NAMALWA (cell line): ENCODE data around the gene ABHD12.
A peak's percentile ranks its signal among the peaks of the same experiment; 100 is the strongest.
"Not testable (repeated sequence)": the region's sequence is repeated elsewhere in the genome, so short reads cannot be mapped to it uniquely, and the experiment has no call there.

Source experiments
- DNase-seq: peaks from one replicate; pipeline ENCODE4 v3.0.0-alpha.2; 2015; ENCODE audit warnings: low spot score

The ABHD12 gene

DNA sequence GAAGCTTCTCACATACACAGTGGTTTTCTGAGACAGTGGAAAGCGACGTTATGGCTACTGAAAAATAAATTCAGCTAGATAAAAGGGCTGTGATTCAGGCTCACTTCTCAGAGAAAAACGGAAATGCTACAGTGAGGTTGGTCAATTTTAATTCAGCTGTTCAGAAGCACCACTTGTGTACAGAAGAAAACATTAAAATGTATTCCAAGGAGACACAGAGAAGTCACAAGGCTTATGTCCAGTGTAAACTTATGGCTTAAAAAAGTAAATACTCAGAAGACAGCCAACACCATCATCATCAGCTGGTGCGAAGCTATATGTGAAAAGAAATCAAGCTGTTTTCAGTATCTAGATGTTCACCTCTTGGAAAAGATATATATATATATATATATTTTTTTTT is 68.6 kb downstream of the ABHD12 start:
- DNase-seq = no peak

DNA sequence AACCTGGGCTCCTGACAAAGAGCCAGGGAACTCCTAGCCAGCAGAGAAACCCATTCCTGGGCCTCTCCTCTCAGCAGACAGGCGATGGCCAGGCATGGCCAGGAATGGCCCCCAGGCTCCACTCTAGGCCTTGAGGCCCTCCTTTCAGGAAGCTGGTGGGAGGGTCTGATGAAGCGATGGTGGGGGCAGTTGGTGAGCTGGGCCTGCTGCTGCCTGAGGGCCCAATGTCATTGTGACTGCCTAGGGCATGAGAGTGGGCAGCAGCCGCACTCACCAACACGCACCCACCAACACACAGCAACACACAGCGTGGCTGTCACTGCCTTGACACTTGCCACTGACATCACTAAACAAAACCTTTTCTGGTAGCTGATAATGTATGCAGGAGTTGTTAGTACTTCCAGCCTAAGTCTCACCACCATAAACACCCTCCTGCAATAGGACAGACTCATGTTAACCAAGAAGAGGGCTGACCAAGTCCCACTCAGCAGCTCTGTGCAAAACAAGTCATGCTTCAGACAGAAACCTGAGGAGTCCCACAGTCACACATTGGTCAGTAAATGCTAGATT is 69.3 kb downstream of the ABHD12 start:
- DNase-seq = no peak

- no peak for DNase-seq
Observed at GRCh38 chr20:25320035-25320800, 70.4 kb downstream of the ABHD12 start.

DNA sequence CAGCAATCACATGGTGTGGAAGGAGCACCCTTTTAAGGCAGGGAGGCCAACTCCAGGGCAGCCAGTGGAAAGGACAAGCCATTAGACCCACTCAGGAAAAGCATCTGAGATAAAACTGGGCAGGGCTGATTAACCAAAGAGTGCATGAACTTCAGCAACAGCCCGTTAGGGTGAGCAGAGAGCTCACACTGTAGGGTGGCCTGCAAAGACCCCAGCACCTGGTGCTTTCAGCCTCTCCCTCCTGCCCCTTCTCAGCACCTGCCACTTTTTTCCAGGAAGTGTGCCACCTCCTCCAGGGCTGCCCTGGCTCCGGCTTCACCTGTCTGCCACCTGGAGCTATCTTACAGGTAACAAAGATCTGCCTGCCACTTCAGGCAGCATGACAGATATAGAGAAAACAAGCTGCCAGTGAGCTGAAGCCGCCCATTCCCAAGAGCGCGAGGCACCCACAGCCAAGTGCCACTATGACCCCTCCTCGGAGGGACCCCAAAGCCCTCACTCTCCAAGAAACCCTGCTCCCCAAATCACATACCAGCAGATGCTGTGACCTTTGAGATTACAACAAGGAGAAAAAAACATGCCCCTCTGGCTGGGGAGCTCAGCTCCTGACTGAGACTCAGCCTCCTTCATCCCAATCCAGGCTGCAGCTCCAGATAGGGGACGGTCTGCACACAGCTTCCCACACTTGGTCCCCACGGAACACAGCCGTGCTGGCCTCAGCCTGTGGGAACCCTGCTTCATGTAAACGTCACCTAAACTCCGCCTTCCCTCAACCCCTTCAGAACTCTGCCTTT is 71.2 kb downstream of the ABHD12 start:
- DNase-seq = peak; percentile 35

GRCh38 chr20:25318471-25319240 is 72.0 kb downstream of the ABHD12 start:
- DNase-seq = peak; percentile 77

- DNase-seq = no peak
Observed at GRCh38 chr20:25317351-25318075, 73.1 kb downstream of the ABHD12 start.

DNA sequence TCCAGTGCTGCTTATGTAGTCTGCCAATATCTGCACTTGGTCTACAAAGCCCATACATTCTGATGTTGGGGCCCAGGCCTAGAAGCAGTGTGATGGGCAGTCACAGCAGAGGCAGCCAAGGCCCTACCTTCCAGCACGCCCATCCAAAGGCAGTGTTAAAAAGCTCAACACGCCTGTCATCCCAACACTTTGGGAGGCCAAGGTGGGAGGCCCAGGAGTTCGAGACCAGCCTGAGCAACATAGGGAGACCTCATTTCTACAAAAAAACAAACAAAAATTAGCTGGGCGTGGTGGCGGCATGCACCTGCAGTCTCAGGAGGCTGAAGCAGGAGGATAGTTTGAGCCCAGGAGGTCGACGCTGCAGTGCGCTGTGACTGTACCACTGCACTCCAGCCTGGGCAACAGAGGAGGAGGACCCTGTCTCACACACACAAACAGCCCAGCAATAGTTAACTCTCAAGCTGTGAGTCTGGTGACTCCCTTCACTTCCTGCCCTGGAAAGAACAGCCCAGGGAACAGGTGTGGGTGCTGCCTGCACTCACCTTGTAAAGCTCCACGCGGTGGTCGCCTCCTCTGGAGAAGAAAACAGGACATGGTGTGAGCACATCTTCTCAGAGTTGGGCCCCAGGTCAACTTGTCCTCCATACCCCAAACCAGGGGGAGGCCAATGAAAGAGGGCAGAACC is 74.0 kb downstream of the ABHD12 start:
- DNase-seq = no peak

DNA sequence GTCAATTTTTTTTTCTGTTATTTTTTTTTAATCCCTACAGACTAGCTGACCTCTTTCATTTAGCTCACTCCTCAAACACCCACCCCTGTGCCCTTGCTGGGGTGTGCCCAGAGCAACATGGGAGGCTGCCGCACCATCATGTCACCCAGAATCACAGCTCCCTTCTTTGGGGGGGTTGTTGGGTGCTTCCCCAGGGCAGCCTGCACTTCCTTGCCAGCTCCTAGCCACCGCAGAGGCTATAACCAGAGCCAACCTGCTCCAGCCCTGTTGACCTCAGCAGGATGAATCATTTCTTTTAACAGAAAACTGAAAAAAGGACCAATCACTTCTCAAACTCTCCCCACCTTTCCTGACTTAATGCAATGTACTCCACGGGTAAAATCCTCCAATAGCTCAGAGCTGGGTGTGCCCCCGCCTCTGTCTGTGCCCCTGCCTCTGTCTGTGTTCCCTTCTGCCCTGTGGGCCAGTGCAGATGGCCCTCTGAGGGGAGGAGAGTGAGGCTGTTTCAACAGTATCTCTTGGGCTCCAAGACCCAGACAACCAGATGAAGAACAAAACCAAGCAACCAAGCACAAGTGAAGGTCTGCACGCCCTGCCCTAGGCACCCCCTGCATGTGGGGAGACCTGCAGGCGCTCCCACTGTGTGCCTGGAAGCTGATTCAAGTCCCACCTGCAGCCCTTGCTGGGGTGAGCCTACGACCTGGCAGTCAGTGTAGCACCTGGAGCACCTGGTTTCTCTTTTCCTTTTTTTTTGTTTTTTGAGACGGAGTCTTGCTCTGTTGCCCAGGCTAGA is 75.0 kb downstream of the ABHD12 start:
- DNase-seq = no peak

- DNase-seq = no peak
Observed at GRCh38 chr20:25314497-25315417, 75.9 kb downstream of the ABHD12 start.

DNA sequence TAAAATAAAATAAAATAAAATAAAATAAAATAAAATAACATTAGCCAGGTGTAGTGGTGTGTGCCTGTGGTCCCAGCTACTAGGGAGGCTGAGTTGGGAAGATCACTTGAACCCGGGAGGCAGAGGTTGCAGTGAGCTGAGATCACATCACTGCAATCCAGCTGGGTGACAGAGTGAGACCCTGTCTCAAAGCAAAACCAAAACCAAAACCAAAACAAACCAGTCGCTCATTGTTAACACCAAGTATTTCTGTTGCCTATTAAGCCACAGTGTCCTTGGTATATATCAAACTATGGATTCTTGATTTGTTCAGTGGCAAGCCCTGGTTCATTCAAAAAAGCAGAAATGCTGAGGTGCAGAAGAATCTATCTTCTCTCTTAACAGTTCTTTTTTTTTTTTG is 77.0 kb downstream of the ABHD12 start:
- no peak for DNase-seq

DNA sequence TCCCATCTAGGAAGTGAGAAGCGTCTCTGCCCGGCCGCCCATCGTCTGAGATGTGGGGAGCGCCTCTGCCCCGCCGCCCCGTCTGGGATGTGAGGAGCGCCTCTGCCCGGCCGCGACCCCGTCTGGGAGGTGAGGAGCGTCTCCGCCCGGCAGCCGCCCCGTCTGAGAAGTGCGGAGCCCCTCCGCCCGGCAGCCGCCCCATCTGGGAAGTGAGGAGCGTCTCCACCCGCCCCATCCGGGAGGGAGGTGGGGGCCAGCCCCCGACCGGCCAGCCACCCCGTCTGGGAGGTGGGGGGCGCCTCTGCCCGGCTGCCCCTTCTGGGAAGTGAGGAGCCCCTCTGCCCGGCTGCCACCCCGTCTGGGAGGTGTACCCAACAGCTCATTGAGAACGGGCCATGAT is 77.9 kb downstream of the ABHD12 start:
- not testable (repeated sequence) for DNase-seq

- no peak for DNase-seq
Observed at GRCh38 chr20:25310921-25311728, 79.5 kb downstream of the ABHD12 start.

GRCh38 chr20:25310268-25310920 is 80.2 kb downstream of the ABHD12 start:
- peak; percentile 50 for DNase-seq

DNA sequence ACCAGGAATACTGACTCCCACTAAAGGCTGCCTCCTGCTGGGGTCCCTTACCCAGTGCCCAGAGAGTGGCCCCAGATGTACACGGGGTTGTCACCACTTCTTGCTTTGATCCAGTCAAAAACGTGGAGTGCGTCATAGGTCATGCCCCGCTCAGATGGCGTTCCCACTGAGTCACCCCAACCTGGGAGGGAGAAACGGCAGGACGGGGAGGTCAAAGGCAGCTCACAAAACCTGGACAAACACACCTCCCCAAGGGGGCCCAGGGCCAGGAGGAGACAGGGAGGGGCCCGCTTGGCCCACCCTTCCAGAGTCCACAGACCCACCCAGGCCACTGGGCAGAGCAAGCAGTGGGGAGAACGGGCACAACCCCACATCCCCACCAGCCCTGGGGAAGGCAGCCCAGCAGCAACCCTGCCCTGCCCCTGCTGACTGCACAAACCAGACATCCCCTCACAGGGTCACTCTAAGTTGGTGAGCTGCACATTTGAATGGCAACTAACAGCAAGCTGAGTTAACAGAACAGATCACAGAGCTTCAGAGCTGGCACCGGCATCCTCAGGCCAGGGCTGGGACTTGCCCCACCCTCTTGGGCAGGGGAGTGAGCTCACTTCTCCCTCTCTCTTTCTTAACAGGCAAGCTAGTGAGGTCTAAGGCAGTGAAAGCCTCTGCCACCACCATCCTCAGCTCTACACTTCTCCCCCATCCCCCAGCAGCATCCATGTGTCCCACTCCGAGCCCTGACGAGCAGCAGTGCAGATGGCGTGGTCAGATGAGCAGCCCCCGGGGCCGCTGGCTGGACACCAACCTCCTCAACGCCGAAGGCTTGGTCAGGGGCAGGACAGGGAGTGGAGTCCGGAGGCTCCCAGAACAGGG is 81.0 kb downstream of the ABHD12 start:
- no peak for DNase-seq

- no peak for DNase-seq
Observed at GRCh38 chr20:25308671-25309394, 81.8 kb downstream of the ABHD12 start.

DNA sequence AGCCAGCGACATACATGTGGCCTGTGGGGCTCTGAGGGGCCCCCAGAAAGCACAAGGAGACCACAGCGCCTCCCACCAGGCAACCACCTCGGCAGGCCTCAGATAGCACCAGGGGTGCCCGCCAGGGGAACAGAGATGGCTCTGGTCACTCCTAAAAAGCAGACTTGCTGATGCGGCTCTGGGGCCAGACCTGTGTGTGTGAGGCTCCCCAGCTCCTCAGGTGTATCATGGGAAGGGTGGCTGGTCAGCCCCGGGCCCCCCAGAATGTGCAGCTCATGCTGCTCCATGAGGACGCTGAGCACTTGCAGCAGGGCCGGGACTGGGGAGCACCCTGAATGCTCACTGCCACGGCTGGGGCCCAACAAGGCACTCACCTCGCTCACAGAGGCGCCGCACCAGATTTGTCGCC is 82.5 kb downstream of the ABHD12 start:
- DNase-seq = no peak
